HG03558 (cell line): Measurements from ENCODE around the gene SORCS3.

Experiments used
- ATAC-seq: cut with Tn5 transposase; IDR thresholded peaks from one replicate; pipeline ENCODE4 v1.9.1; 2021; ENCODE audit warnings: moderate number of reproducible peaks; ENCODE audit not compliant: unreplicated experiment; ENCODE audit errors: extremely low read depth

Gene SORCS3

GRCh38 chr10:105279101-105279500 lies 638.0 kb downstream of the SORCS3 start:
- no peak for ATAC-seq

DNA sequence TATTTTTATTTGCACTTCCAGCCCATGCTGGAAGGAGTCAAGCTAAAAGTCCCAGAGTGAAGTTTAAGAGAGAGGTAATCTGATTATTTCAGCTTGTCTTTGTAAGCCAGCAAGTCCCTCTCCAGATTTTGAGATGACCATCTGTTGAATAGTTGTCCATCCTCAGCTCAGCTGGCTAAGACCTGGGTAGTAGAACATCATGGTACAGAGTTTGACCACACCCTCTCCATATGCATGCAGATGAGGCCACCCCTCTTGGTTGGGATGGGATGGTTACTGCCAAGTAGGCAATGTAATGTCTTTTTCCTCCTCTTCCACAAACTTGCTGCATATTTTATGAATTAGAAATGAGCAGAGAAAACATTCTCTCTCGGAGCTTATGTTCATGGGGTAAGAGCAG lies 639.8 kb downstream of the SORCS3 start:
- ATAC-seq = no peak

- no peak for ATAC-seq
Measured at GRCh38 chr10:105284476-105285215, 643.6 kb downstream of the SORCS3 start.

- no peak for ATAC-seq
Measured at GRCh38 chr10:105288026-105288425, 646.9 kb downstream of the SORCS3 start.

- no peak for ATAC-seq
Measured at GRCh38 chr10:105288613-105289012, 647.5 kb downstream of the SORCS3 start.

- ATAC-seq = no peak
Measured at GRCh38 chr10:105291571-105291970, 650.5 kb downstream of the SORCS3 start.

DNA sequence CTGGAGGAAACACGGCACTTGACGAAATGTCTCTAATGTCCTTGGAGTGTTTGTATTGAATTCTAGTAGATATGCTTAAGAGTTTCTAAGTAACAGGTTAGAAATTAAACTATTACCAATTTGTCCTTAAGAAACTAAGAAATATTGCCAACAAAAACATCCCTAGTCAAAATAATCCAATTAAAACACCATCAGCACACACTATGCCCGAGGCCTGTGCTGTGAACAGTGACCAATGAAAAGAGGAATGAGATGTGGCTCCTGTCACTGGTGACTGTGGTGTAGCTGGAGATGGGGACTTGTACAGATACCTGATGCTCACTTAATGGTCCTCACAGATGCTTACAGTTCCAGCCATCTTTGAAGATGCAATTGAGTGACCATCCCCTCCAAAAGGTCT lies 651.1 kb downstream of the SORCS3 start:
- ATAC-seq = no peak
